Measurements from ENCODE around the gene PCDH15.

DNA sequence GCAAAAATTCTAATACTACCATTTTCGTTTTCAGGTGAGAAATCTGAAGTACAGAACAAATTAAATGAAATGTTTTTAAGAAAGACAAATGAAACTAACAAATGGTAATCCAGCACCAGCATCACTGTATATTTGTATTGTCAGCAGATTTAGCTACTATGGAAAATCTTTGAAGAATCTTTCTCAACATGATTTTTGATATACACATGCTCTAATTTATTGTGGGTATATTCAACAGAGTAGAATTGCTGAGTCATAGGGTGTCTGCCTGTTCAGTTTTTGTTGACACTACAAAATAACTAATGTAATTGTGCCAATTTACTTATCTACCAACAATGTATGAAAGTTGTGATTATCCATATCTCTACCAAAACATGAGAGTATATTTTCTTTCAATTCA, 437.6 kb downstream of the PCDH15 start:
- TF ChIP-seq, protein P1, sequence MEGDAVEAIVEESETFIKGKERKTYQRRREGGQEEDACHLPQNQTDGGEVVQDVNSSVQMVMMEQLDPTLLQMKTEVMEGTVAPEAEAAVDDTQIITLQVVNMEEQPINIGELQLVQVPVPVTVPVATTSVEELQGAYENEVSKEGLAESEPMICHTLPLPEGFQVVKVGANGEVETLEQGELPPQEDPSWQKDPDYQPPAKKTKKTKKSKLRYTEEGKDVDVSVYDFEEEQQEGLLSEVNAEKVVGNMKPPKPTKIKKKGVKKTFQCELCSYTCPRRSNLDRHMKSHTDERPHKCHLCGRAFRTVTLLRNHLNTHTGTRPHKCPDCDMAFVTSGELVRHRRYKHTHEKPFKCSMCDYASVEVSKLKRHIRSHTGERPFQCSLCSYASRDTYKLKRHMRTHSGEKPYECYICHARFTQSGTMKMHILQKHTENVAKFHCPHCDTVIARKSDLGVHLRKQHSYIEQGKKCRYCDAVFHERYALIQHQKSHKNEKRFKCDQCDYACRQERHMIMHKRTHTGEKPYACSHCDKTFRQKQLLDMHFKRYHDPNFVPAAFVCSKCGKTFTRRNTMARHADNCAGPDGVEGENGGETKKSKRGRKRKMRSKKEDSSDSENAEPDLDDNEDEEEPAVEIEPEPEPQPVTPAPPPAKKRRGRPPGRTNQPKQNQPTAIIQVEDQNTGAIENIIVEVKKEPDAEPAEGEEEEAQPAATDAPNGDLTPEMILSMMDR (IDR thresholded peaks at IDR 0.05; ENCODE audit: control extremely low read depth in 1 of 3, insufficient read depth in 1 of 3, low read depth in 1 of 3, low read length in 3 of 3): no peak
- no peak for TF ChIP-seq POLR2AphosphoS5 (IDR thresholded peaks at IDR 0.05; ENCODE audit: low read depth, low read length)
- no peak for TF ChIP-seq TAF1 (IDR thresholded peaks at IDR 0.05; ENCODE audit: low read depth, low read length)
- TF ChIP-seq, protein P2, sequence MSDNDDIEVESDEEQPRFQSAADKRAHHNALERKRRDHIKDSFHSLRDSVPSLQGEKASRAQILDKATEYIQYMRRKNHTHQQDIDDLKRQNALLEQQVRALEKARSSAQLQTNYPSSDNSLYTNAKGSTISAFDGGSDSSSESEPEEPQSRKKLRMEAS (IDR thresholded peaks at IDR 0.05): no peak
- TF ChIP-seq POU5F1 (IDR thresholded peaks at IDR 0.05; ENCODE audit: low read depth, low read length): no peak
- no peak for TF ChIP-seq EP300 (IDR thresholded peaks at IDR 0.05; ENCODE audit: borderline replicate concordance in 1 of 2, low read depth in 2 of 2, low read length in 2 of 2)
- no peak for TF ChIP-seq POLR2A (IDR thresholded peaks at IDR 0.05; ENCODE audit: control extremely low read depth in 1 of 2, low read depth in 2 of 2, low read length in 2 of 2)
- no peak for TF ChIP-seq SP2 (IDR thresholded peaks at IDR 0.05; ENCODE audit: low read length)
- no peak for TF ChIP-seq SP1 (IDR thresholded peaks at IDR 0.05; ENCODE audit: low read depth, low read length)
- TF ChIP-seq BRCA1 (IDR thresholded peaks at IDR 0.05; ENCODE audit: low read depth, low read length): no peak
- no peak for TF ChIP-seq KDM5A (IDR thresholded peaks at IDR 0.05; ENCODE audit: low read length)
- no peak for TF ChIP-seq RFX5 (IDR thresholded peaks at IDR 0.05; ENCODE audit: borderline replicate concordance, low read depth, low read length)
- no peak for TF ChIP-seq SIRT6 (IDR thresholded peaks at IDR 0.05; ENCODE audit: low read length)
